Epithelial cell of esophagus (primary cell): ENCODE measurements around the gene RUNX1.

Source experiments
- DNase-seq: peaks from one replicate; pipeline ENCODE4 v3.0.0; 2010; ENCODE audit warnings: low read depth
- H3K4me3 ChIP-seq: 2 replicates; pipeline ENCODE4 v1.5.1; 2011; ENCODE audit warnings: mild to moderate bottlenecking, low read length, control low read depth
- TF ChIP-seq, protein P1 (sequence below): IDR thresholded peaks from 2 replicates; pipeline ENCODE4 v1.5.1; 2011; ENCODE audit warnings: low read depth, mild to moderate bottlenecking, low read length, control low read depth, inconsistent platforms; ENCODE audit not compliant: insufficient read depth; ENCODE audit errors: missing control alignments

RUNX1 gene

DNA sequence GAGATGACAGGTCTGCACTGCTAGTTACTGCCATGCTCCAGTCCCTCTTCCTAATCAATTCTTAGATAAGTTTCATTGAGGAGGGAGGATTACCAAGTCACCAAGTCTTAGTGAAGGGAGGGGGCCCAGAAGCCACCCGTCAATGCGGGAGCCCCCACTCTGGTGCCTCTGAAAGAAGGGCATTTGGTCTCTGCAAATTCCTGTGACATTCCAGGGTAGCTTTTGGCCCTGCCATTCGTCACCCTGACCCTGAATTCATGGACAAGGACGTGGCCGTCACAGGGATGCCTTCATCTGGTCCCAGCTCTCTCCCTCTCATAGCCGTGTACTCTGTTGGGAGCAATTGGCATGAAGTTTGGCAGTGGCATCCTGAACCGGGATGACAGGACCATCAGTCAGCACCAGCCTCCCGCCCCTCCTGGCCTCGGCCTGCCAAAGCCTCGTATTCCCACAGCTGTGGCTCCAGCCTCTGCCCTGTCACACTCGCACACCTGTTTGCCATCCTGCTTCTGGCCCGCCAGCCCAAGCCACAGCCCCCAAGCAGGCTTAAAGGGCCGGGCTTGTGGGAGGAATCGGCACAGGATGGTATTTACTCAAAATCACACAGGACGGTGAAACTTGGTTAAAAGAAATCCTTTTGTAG, 229.6 kb downstream of the RUNX1 start:
- no peak overlapping the region for H3K4me3 ChIP-seq
- peak; percentile 58 for DNase-seq
- TF ChIP-seq, protein P1, sequence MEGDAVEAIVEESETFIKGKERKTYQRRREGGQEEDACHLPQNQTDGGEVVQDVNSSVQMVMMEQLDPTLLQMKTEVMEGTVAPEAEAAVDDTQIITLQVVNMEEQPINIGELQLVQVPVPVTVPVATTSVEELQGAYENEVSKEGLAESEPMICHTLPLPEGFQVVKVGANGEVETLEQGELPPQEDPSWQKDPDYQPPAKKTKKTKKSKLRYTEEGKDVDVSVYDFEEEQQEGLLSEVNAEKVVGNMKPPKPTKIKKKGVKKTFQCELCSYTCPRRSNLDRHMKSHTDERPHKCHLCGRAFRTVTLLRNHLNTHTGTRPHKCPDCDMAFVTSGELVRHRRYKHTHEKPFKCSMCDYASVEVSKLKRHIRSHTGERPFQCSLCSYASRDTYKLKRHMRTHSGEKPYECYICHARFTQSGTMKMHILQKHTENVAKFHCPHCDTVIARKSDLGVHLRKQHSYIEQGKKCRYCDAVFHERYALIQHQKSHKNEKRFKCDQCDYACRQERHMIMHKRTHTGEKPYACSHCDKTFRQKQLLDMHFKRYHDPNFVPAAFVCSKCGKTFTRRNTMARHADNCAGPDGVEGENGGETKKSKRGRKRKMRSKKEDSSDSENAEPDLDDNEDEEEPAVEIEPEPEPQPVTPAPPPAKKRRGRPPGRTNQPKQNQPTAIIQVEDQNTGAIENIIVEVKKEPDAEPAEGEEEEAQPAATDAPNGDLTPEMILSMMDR, result no peak

DNA sequence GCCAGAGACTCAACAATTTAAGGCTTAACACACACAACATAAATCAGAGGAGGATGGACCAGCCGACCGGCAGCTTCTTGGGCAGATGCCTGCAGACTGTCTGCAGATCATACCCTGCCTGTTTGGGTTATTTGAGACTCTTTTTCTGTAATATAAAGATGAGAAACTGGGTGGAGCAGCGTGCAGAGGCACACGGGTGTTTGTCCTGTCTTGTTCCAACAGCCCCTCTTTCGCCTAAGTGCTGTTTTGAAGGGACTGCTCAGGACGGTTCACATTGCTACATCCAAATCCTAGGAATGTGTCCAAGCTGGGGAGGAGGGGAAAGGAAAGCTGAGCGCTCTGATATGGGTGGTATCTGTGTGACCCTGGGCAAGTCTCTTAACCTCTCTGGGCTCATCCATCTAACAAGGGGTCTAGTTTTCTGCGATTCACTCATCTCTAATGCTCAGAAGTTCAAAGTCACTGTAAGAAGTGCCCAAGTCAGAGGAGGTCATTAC, 230.4 kb downstream of the RUNX1 start:
- TF ChIP-seq, protein P1, result no peak
- no peak overlapping the region for H3K4me3 ChIP-seq
- peak; percentile 80 for DNase-seq

DNA sequence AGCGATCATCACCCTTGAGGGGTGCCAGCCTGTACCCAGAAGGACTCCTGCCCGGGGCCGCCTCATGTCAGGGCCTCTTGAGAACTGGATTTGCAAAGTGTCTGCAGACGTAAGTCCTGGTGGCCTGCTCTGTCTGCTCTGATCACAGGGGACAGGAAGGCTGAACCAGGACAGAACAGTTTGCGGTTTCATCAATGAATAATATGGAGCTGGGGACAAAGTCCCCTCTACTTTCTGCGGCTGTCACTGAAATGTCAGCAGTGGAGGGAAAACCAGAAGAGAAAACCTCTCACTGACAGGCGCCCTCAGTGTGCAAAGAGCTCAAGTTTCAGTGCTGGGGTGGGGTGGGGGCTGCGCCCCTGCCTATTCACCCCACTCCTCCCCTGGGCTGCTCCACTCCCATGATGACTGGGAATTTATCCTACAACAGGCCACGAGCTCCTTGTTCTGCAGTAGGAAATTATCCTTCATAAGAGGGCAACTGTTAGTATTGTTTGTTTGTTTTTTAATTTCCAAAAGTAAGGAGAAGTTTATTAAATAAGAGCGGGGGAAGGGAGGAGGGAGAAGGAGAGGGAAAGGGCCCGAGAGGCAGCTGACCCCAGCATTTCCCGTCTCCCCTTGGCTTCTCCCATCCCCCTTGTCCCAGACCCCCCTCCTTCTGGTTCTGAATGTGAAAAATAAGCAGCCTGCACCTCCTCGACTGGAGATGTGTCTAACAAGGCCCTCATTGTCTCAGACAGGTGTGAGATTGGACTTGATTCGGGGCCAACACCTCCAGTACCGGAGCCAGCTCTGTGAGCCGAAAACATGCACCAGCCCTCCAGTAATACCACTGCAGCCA, 231.1 kb downstream of the RUNX1 start:
- TF ChIP-seq, protein P1, result no peak
- no peak for DNase-seq
- no peak overlapping the region for H3K4me3 ChIP-seq

DNA sequence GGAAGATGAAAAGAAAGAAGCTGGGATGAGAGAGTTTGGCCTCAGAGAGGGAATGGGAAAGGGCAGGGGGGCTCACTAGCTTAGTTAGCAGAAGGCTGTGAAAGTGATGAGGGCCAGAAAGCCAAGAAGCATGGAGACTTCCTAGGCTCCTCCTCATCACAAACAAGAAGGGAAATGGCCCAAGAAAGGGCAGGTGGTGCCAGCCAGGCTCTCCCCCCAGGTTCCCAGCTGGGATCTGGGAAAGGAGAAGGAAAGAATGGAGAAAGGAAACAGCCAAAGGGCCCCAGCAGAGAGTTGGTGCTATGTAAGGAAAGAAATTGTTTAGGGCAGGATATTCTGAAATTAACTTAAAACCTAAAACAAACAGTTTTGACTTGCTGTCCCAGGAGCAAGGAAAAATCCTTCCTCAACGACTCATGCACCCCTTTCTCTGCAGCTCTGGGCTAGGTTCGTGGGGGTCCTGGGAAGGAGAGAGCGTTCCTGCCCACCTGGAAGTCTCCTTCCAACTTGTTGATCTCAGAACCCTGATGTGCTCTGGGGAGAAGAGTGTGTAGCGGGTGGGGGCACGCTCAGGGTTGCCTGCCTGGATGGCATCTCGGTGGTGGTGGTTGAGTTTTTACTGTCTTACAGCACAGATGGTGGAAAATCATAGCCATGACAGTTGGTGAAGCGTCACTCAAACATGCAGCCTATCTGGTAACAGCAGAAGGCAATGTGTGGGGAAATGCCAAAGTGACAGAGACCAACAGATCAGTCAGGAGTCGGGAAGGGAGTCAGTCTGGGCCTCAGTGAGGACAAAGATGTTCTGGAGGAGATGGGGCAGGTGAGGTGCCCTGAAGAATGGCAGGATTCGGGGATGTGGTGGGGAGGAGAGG, 233.0 kb downstream of the RUNX1 start:
- H3K4me3 ChIP-seq, result no peak overlapping the region
- TF ChIP-seq, protein P1, result no peak
- peak; percentile 29 for DNase-seq

DNA sequence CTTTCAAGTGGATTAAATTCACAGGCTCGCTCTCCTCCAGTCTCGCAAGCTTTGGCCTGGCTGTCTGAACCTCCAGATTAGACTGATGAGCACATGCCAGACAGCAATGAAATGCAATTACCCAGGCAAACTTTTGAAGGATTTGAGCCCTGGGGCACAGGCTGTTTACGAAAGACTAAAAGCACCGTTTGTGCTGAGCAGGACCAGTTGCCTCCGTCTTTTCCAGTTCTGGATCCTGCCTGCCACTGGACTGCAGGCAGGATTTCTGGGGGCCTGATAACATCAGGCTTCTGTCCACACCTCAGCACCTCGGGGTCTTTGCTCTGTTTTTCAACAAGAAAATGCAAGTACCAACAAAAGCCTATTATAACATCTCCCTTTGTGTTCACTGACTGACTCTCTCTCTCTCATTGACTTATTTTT, 234.6 kb downstream of the RUNX1 start:
- TF ChIP-seq, protein P1, result no peak
- DNase-seq, result peak; percentile 78
- H3K4me3 ChIP-seq, result no peak overlapping the region

DNA sequence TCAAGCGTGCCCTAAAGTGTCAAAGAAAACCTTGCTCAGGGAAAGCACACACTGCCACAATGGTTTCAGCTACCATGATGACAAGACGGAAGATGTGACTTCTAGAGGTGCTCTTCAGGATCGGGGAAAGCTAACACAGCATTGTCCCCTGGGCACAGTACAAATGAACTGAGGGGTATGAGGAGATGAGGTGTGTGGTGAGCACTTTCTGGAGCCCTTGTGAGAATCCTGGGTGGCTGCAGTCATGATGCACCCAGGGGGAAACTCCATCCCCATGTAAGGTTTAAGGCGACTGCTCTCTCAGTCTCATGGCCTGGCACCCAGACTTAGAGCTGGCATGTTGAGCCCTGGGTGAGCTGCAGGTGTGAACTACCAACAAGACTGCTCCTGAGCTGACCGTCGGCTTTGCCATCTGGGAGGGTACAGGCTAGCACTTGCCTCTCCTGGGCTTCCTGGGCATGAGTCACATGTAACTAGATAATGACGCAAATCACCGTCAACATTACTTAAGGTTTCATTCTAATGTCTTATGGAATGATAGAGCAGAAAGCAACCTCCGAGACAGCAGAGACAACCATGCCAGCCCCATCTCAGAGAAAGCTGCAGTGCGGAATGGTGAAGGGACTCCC, 235.7 kb downstream of the RUNX1 start:
- peak; percentile 99 for DNase-seq
- TF ChIP-seq, protein P1, result no peak
- H3K4me3 ChIP-seq, result no peak overlapping the region
